HG03565 (cell line): Measurements from ENCODE around the gene NCR1.
"Not testable (repeated sequence)": the region's sequence is repeated elsewhere in the genome, so short reads cannot be mapped to it uniquely, and the experiment has no call there.

Experiments
- ATAC-seq: cut with Tn5 transposase; IDR thresholded peaks from one replicate; pipeline ENCODE4 v1.9.1; 2021; ENCODE audit warnings: mild to moderate bottlenecking, moderate library complexity; ENCODE audit not compliant: unreplicated experiment

The NCR1 gene

GRCh38 chr19:54906819-54907218, 871 bp downstream of the NCR1 start:
- no peak for ATAC-seq

GRCh38 chr19:54907899-54908298, 2.0 kb downstream of the NCR1 start:
- ATAC-seq = not testable (repeated sequence)

- no peak for ATAC-seq
These were observed 10.9 kb downstream of the NCR1 start for GRCh38 chr19:54916822-54917221.

- ATAC-seq = no peak
These were observed 12.6 kb downstream of the NCR1 start for GRCh38 chr19:54918499-54918898.

- ATAC-seq = not testable (repeated sequence)
These were observed 14.0 kb downstream of the NCR1 start for GRCh38 chr19:54919646-54920563.

- ATAC-seq = no peak
These were observed 15.1 kb downstream of the NCR1 start for GRCh38 chr19:54921082-54921481.

GRCh38 chr19:54923276-54923675, 17.3 kb downstream of the NCR1 start:
- no peak for ATAC-seq

- no peak for ATAC-seq
These were observed 22.4 kb downstream of the NCR1 start for GRCh38 chr19:54928299-54928698.

GRCh38 chr19:54937926-54938325, 32.0 kb downstream of the NCR1 start:
- ATAC-seq = peak; percentile 56

GRCh38 chr19:54938906-54939305, 33.0 kb downstream of the NCR1 start:
- no peak for ATAC-seq

- ATAC-seq = not testable (repeated sequence)
These were observed 33.6 kb downstream of the NCR1 start for GRCh38 chr19:54939538-54939937.

- ATAC-seq = not testable (repeated sequence)
These were observed 37.9 kb downstream of the NCR1 start for GRCh38 chr19:54943772-54944361.

GRCh38 chr19:54947381-54947780, 41.4 kb downstream of the NCR1 start, which contains the start of gene NLRP7:
Gene NLRP7 (minus strand): TSS chr19:54947530.
- no peak for ATAC-seq

- ATAC-seq = no peak
These were observed 43.5 kb downstream of the NCR1 start for GRCh38 chr19:54949412-54949811.

GRCh38 chr19:54950580-54950979, 44.6 kb downstream of the NCR1 start:
- not testable (repeated sequence) for ATAC-seq

GRCh38 chr19:54952591-54953344, 46.8 kb downstream of the NCR1 start:
- no peak for ATAC-seq

GRCh38 chr19:54953345-54953713, 47.4 kb downstream of the NCR1 start:
- not testable (repeated sequence) for ATAC-seq

- no peak for ATAC-seq
These were observed 49.4 kb downstream of the NCR1 start for GRCh38 chr19:54955376-54955775.

- no peak for ATAC-seq
These were observed 53.9 kb downstream of the NCR1 start for GRCh38 chr19:54959840-54960239.
